GM12864 (cell line): ENCODE data around the gene NT5C1A.

Experiments
- DNase-seq: peaks from one replicate; pipeline ENCODE4 v3.0.0-alpha.2; 2011; ENCODE audit warnings: low read depth
- H3K4me3 ChIP-seq: 2 replicates; pipeline ENCODE4 v1.5.1; 2011; ENCODE audit warnings: mild to moderate bottlenecking, low read depth, low read length, control low read depth
- TF ChIP-seq, protein P1 (sequence below): IDR thresholded peaks from 2 replicates; pipeline ENCODE4 v1.5.1; 2011; ENCODE audit warnings: low read depth, mild to moderate bottlenecking, moderate library complexity, low read length, control low read depth, inconsistent platforms; ENCODE audit errors: missing control alignments

NT5C1A gene

DNA sequence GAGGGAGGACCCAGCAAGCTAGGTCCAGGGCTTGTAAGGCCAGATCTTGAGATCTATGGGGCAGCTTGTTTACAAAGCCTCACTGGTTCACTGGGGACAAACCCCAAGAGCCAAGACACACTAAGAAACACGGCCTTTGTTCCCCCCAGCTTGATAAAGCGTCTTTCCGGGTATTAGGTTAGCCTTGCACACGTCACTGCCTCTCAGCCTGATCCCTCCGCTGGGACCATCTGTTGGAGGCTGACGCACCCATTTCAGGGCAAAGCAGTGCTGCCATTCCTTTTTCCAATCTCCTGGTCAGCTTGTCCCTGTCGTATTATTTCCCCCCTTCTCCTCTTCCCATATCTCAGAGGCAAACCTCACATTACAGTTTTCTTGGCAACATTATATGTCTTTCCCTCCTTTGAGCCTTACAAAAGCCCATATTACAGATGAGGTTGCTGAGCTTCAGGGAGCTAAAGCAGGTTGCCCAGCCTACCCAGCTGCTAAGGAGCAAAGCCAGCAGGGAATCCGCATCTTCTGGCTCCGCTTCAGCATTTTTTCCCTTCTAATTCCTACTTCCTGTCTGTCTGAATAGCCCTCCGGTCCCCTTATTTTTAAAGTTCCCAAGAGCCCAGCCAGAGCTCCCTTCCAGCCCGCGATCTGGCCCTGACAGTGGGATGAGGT is 36.6 kb downstream of the NT5C1A start:
- DNase-seq: no peak
- H3K4me3 ChIP-seq: no peak overlapping the region

DNA sequence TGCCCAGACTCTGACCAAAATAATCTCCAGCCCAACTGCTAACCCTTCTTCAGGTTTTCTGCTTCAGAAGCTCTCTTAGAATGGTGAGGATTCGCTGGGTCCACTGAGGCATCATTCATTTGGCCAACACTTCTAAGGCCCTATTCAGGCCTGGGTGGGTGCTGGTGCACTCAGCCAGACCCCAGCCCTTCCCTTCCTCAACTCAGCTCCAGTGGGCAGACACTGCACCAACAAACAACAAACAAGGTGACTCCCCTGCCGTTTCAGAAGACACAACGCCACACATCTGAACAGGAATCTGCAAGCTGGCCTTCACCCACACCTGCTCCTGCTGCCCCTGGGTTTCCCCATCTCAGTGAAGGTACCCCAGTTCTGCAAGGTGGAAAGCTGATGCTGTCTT is 38.5 kb downstream of the NT5C1A start:
- TF ChIP-seq, protein P1, sequence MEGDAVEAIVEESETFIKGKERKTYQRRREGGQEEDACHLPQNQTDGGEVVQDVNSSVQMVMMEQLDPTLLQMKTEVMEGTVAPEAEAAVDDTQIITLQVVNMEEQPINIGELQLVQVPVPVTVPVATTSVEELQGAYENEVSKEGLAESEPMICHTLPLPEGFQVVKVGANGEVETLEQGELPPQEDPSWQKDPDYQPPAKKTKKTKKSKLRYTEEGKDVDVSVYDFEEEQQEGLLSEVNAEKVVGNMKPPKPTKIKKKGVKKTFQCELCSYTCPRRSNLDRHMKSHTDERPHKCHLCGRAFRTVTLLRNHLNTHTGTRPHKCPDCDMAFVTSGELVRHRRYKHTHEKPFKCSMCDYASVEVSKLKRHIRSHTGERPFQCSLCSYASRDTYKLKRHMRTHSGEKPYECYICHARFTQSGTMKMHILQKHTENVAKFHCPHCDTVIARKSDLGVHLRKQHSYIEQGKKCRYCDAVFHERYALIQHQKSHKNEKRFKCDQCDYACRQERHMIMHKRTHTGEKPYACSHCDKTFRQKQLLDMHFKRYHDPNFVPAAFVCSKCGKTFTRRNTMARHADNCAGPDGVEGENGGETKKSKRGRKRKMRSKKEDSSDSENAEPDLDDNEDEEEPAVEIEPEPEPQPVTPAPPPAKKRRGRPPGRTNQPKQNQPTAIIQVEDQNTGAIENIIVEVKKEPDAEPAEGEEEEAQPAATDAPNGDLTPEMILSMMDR: no peak
- no peak overlapping the region for H3K4me3 ChIP-seq
- no peak for DNase-seq

More for the DNA sequence above, 36.6 kb downstream of the NT5C1A start:
- TF ChIP-seq, protein P1: no peak

- no peak overlapping the region for H3K4me3 ChIP-seq
- TF ChIP-seq, protein P1: no peak
- DNase-seq: no peak
Observed at GRCh38 chr1:39632682-39633417, 39.1 kb downstream of the NT5C1A start.

- TF ChIP-seq, protein P1: no peak
- H3K4me3 ChIP-seq: no peak overlapping the region
- no peak for DNase-seq
Observed at GRCh38 chr1:39632323-39632681, 39.6 kb downstream of the NT5C1A start.

DNA sequence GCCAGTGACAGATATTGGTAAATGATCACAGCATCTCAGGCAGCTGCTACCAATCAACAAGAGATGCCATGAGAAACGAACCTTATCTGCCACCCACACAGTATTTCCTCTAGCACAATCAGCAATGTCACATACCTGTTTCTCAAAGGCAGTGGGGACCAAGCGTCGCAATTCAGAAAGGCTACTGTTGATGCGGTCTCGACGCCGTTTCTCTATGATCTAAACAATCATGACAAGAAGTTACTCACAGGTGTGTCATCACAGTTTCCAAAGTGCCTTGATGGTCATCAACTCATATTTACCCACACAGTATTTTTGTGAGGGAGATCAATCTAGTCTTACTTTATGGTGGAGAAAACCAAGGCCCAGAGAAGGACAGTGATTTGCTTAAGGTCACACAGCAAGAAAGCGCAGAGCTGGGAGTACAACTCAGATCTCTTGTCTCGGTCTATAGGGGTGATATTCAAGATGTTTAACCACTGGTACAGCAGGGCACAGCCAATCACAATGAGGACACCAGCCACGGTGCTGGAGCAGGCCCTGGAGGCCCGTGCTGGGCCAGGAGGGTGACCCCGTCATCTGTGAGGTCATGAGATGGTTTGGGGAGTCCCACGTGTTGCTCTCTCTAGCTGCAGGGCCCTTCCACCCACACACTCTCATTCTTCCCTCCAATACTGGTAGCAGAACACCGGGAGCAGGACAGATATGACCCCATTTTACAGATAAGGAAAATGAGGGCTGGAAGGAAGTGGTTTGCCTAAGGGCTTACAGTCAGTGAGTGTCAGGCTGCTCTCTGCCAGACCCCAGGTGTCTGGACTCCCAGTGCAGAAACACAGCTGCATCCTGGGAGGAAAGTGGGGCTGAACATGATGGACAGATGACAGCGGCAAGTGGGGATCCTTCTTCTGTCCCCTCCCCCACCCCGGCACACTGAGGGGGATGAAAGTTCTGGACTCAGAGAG is 40.3 kb downstream of the NT5C1A start:
- TF ChIP-seq, protein P1: no peak
- DNase-seq: no peak
- no peak overlapping the region for H3K4me3 ChIP-seq

DNA sequence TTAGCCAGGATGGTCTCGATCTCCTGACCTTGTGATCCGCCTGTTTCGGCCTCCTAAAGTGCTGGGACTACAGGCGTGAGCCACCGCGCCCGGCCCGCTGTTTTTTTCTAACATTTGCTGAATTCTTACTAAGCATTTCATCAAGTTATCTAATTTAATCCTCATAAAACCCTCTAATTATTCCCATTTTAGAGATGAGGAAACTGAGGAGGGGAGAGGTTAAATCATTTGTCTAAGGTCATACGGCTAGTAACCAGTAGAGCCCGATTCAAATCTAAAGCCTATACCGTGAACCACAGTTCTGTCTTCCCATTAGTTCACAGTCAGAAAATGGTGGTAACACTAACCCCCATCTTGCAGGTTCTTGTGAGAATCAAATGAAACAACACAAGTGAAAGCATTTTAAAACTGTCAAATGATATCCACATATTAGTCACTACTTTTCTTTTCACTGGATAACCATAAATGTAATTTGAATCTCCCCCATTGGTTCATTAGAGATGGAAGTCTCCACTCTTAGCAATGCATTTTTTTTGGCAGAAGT is 43.0 kb downstream of the NT5C1A start:
- TF ChIP-seq, protein P1: no peak
- no peak overlapping the region for H3K4me3 ChIP-seq
- DNase-seq: no peak
